Liver (tissue), 9 donors: ENCODE results near the gene DRD1. TPM values are rescaled to one million over a fixed set of nuclear protein-coding genes. Genes with fewer than 3 reads are reported as not detected.

Experiments used
- DNase-seq: peaks from one replicate; pipeline ENCODE4 v3.0.0-alpha.2; 2017; ENCODE audit warnings: low spot score
- H3K27ac ChIP-seq, 2 donors: one replicate each; pipeline ENCODE4 v1.7.0; 2013; ENCODE audit warnings: inconsistent platforms in 2 of 2, low read length in 2 of 2, control low read depth in 1 of 2, low read depth in 1 of 2, mild to moderate bottlenecking in 1 of 2
- H3K27me3 ChIP-seq, 4 donors: one replicate each; pipeline versions ENCODE4 v1.6.1 to v1.7.0; 2013; ENCODE audit warnings: low read length in 3 of 4, inconsistent platforms in 1 of 4, mild to moderate bottlenecking in 1 of 4, moderate library complexity in 1 of 4; ENCODE audit not compliant: control insufficient read depth in 4 of 4, insufficient read depth in 4 of 4
- H3K36me3 ChIP-seq, 4 donors: one replicate each; pipeline versions ENCODE4 v1.6.1 to v1.7.0; 2013; ENCODE audit warnings: low read length in 3 of 4, mild to moderate bottlenecking in 3 of 4, low read depth in 1 of 4, moderate library complexity in 1 of 4; ENCODE audit not compliant: control insufficient read depth in 4 of 4, insufficient read depth in 3 of 4
- H3K4me1 ChIP-seq, 4 donors: one replicate each; pipeline versions ENCODE4 v1.6.1 to v1.7.0; 2013; ENCODE audit warnings: low read length in 3 of 4, mild to moderate bottlenecking in 3 of 4, moderate library complexity in 1 of 4; ENCODE audit not compliant: control insufficient read depth in 4 of 4, insufficient read depth in 4 of 4
- H3K4me3 ChIP-seq, 3 donors: one replicate each; pipeline versions ENCODE4 v1.6.1 to v1.7.0; 2013; ENCODE audit warnings: low read length in 3 of 3, control low read depth in 1 of 3, low read depth in 1 of 3, mild to moderate bottlenecking in 1 of 3
- H3K9ac ChIP-seq, 2 donors: one replicate each; pipeline ENCODE4 v1.7.0; 2013; ENCODE audit warnings: low read length in 2 of 2, mild to moderate bottlenecking in 2 of 2, moderate library complexity in 2 of 2, control low read depth in 1 of 2, low read depth in 1 of 2
- H3K9me3 ChIP-seq, 4 donors: one replicate each; pipeline versions ENCODE4 v1.6.1 to v1.7.0; 2013; ENCODE audit warnings: low read length in 3 of 4; ENCODE audit not compliant: control insufficient read depth in 4 of 4
- CTCF ChIP-seq: fragments of 150-350 bp; IDR thresholded peaks from 2 replicates; pipeline ENCODE4 v1.5.1; 2017; ENCODE audit warnings: improper control_type of control experiment, low read depth, low read length; ENCODE audit not compliant: missing input control
- EGR1 ChIP-seq, 2 donors: IDR thresholded peaks; 2 replicates each; pipeline ENCODE4 v1.6.1; 2016 to 2018; ENCODE audit warnings: antibody characterized with exemption in 2 of 2, low read depth in 2 of 2
- FOXA1 ChIP-seq: IDR thresholded peaks from 2 replicates; pipeline ENCODE4 v1.6.1; 2016; ENCODE audit warnings: antibody characterized with exemption
- FOXA2 ChIP-seq: IDR thresholded peaks from 2 replicates; pipeline ENCODE4 v1.6.1; 2016; ENCODE audit warnings: antibody characterized with exemption
- GABPA ChIP-seq, 2 donors: IDR thresholded peaks in 1 of 2; conservative IDR thresholded peaks in 1 of 2; 2 replicates each; pipeline ENCODE4 v1.6.1; 2016; ENCODE audit warnings: antibody characterized with exemption in 2 of 2, mild to moderate bottlenecking in 1 of 2, moderate library complexity in 1 of 2
- HNF4A ChIP-seq, 2 donors: conservative IDR thresholded peaks; 2 replicates each; pipeline ENCODE4 v1.6.1; 2016; ENCODE audit warnings: antibody characterized with exemption in 2 of 2, mild to moderate bottlenecking in 2 of 2
- JUND ChIP-seq, 2 donors: IDR thresholded peaks; 2 replicates each; pipeline ENCODE4 v1.6.1; 2016; ENCODE audit warnings: antibody characterized with exemption in 2 of 2
- MAX ChIP-seq: IDR thresholded peaks from 2 replicates; pipeline ENCODE4 v1.6.1; 2016; ENCODE audit warnings: antibody characterized with exemption
- NR2F2 ChIP-seq: IDR thresholded peaks from 2 replicates; pipeline ENCODE4 v1.6.1; 2016; ENCODE audit warnings: antibody characterized with exemption
- RAD21 ChIP-seq, 2 donors: IDR thresholded peaks; 2 replicates each; pipeline ENCODE4 v1.6.1; 2016; ENCODE audit warnings: antibody characterized with exemption in 2 of 2, mild to moderate bottlenecking in 2 of 2
- REST ChIP-seq: IDR thresholded peaks from 2 replicates; pipeline ENCODE4 v1.6.1; 2016; ENCODE audit warnings: antibody characterized with exemption, mild to moderate bottlenecking
- RXRA ChIP-seq, 2 donors: IDR thresholded peaks; 2 replicates each; pipeline ENCODE4 v1.6.1; 2017 to 2018; ENCODE audit warnings: antibody characterized with exemption in 2 of 2, mild to moderate bottlenecking in 1 of 2
- SP1 ChIP-seq: IDR thresholded peaks from 2 replicates; pipeline ENCODE4 v1.6.1; 2018; ENCODE audit warnings: antibody characterized with exemption, mild to moderate bottlenecking
- TAF1 ChIP-seq: conservative IDR thresholded peaks from 2 replicates; pipeline ENCODE4 v1.6.1; 2016; ENCODE audit warnings: antibody characterized with exemption, mild to moderate bottlenecking
- YY1 ChIP-seq: IDR thresholded peaks from 2 replicates; pipeline ENCODE4 v1.6.1; 2016; ENCODE audit warnings: antibody characterized with exemption, mild to moderate bottlenecking
- WGBS: extraction: QIAGEN DNeasy Blood & Tissue Kit; methylation state at CpG from one replicate; pipeline ENCODE4 v1.1.7; 2013; 5-methylcytosine and 5-hydroxymethylcytosine counted together
- polyA plus RNA-seq, 2 donors: library from polyadenylated mRNA; stranded (reverse) in 1 of 2; unstranded in 1 of 2; fragments of 200-250 nt in 1 of 2; fragments of >200 nt in 1 of 2; fragmentation: Nextera tagmentation in 1 of 2; extraction: Ambion mirVana in 1 of 2; gene quantifications; one replicate each; pipeline versions ENCODE4 v1.2.1 to v1.2.3, GENCODE V29; 2013 to 2015
- total RNA-seq, 2 donors: library from RNA; depleted of rRNA; stranded (reverse); fragments of >200 nt; gene quantifications; one replicate each; pipeline ENCODE4 v1.2.3, GENCODE V29; 2014
- TF ChIP-seq, protein P1 (sequence below): IDR thresholded peaks from 2 replicates; pipeline ENCODE4 v1.6.1; 2016; ENCODE audit warnings: antibody characterized with exemption
- TF ChIP-seq, protein P2 (sequence below): IDR thresholded peaks from 2 replicates; pipeline ENCODE4 v1.6.1; 2016; ENCODE audit warnings: antibody characterized with exemption
- donor health status: healthy.
- donor health status: healthy.
- donor health status: healthy.
- donor health status: healthy.
- donor health status: healthy.

Gene DRD1
- total and polyA plus RNA-seq, 4 donors = 0.05 to 0.17 TPM; not detected in 2

DNA sequence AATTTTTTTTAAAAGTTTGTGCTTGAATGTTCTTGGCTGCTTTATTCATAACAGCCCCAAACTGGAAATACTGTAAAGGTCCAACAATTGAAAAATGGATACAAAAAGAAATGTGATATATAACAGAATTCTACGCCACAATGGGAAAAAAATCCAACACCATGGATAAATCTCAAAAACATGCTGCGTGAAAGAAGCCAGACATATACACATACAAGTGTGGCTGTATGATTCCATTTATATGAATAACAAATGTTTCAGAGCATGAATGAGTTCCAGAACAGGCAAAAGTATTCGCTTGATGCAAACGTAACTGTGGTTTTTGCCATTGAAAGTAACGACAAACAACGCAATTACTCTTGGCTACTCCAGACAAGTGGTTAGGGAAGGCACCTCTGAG is 27.2 kb upstream of the DRD1 start (continued):
- no peak for TF ChIP-seq REST
- TF ChIP-seq JUND (IDR thresholded peaks at IDR 0.05) = no peak
- TF ChIP-seq YY1 = no peak
- no peak for TF ChIP-seq TAF1
- no peak for TF ChIP-seq CTCF

DNA sequence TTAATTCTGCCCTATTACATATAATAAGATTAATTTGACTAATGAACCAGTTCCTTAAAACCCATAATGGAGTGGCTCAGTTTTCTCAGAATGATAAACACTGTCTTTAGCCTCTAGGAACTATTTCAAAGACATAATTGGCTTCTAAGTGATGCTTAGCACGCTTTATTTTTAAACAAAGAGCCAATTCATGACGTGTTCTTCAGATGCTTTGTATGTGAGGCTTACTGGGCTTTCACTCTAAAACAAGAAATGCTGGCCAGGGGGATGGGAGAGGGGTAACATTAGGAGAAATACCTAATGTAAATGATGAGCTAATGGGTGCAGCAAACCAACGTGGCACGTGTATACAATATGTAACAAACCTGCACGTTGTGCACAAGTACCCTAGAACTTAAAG is 26.8 kb upstream of the DRD1 start:
- no peak for DNase-seq
- H3K4me1 ChIP-seq = peaks cover 5 to 37% (median 27%) of the 10 kb centered on the region in 4 donors
- no peak overlapping the region for H3K9ac ChIP-seq
- no peaks in the 10 kb centered on the region for H3K27me3 ChIP-seq
- TF ChIP-seq TAF1 (no peak), YY1 (no peak), RXRA (IDR thresholded peaks at IDR 0.05) (no peak), REST (no peak), GABPA (IDR thresholded peaks at IDR 0.05 in 1 of 2, conservative IDR thresholded peaks at IDR 0.05 in 1 of 2) (no peak), MAX (no peak), FOXA2 (no peak), NR2F2 (no peak), EGR1 (IDR thresholded peaks at IDR 0.05; ENCODE audit: low read depth in 2 of 2) (no peak), CTCF (no peak), HNF4A (conservative IDR thresholded peaks at IDR 0.05) (no peak), RAD21 (IDR thresholded peaks at IDR 0.05) (no peak), JUND (IDR thresholded peaks at IDR 0.05) (no peak), SP1 (no peak), FOXA1 (no peak)
- TF ChIP-seq, protein P1, sequence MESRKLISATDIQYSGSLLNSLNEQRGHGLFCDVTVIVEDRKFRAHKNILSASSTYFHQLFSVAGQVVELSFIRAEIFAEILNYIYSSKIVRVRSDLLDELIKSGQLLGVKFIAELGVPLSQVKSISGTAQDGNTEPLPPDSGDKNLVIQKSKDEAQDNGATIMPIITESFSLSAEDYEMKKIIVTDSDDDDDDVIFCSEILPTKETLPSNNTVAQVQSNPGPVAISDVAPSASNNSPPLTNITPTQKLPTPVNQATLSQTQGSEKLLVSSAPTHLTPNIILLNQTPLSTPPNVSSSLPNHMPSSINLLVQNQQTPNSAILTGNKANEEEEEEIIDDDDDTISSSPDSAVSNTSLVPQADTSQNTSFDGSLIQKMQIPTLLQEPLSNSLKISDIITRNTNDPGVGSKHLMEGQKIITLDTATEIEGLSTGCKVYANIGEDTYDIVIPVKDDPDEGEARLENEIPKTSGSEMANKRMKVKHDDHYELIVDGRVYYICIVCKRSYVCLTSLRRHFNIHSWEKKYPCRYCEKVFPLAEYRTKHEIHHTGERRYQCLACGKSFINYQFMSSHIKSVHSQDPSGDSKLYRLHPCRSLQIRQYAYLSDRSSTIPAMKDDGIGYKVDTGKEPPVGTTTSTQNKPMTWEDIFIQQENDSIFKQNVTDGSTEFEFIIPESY = no peak
- TF ChIP-seq, protein P2, sequence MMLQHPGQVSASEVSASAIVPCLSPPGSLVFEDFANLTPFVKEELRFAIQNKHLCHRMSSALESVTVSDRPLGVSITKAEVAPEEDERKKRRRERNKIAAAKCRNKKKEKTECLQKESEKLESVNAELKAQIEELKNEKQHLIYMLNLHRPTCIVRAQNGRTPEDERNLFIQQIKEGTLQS = no peak
- no peak overlapping the region for H3K4me3 ChIP-seq
- H3K36me3 ChIP-seq = no peaks in the 10 kb centered on the region
- H3K27ac ChIP-seq = no peak overlapping the region
- no peaks in the 10 kb centered on the region for H3K9me3 ChIP-seq
- 91% methylated on average over 5 of the region's 5 CpGs for WGBS
